ENCODE data around the gene FAM98C. TPM values are rescaled to one million over a fixed set of nuclear protein-coding genes. Genes with fewer than 3 reads are reported as not detected.

FAM98C gene
- polyA plus RNA-seq, 1 donor, result 26.9 TPM

- DNase-seq, result no peak
- Histone ChIP-seq H3K27ac (ENCODE audit: low read length) (no peak overlapping the region), H3K4me3 (ENCODE audit: low read length) (no peak overlapping the region), H3K9me3 (ENCODE audit: control insufficient read depth, low read depth, low read length) (no peaks in the 10 kb centered on the region), H3K27me3 (ENCODE audit: control insufficient read depth, insufficient read depth, low read length) (peaks cover 20% of the 10 kb centered on the region), H3K36me3 (ENCODE audit: control insufficient read depth, insufficient read depth, low read length) (no peaks in the 10 kb centered on the region), H3K4me1 (ENCODE audit: control insufficient read depth, insufficient read depth, low read length) (no peaks in the 10 kb centered on the region)
- WGBS (ENCODE audit: insufficient coverage, low lambda C conversion rate), result 100% methylated on average over 1 of the region's 2 CpGs
Measured at GRCh38 chr19:38437917-38438316, 35.0 kb downstream of the FAM98C start.

- no peaks in the 10 kb centered on the region for H3K4me1 ChIP-seq (ENCODE audit: control insufficient read depth, insufficient read depth, low read length)
- no peak overlapping the region for H3K27ac ChIP-seq (ENCODE audit: low read length)
- no peaks in the 10 kb centered on the region for H3K9me3 ChIP-seq (ENCODE audit: control insufficient read depth, low read depth, low read length)
- H3K27me3 ChIP-seq (ENCODE audit: control insufficient read depth, insufficient read depth, low read length), result no peaks in the 10 kb centered on the region
- no peak overlapping the region for H3K4me3 ChIP-seq (ENCODE audit: low read length)
- WGBS (ENCODE audit: insufficient coverage, low lambda C conversion rate), result no CpG with 5 or more reads among the region's 14 CpGs
- H3K36me3 ChIP-seq (ENCODE audit: control insufficient read depth, insufficient read depth, low read length), result no peaks in the 10 kb centered on the region
- no peak for DNase-seq
Measured at GRCh38 chr19:38440592-38440991, 37.7 kb downstream of the FAM98C start.

GRCh38 chr19:38441657-38442348 is 38.9 kb downstream of the FAM98C start:
- no peaks in the 10 kb centered on the region for H3K4me1 ChIP-seq (ENCODE audit: control insufficient read depth, insufficient read depth, low read length)
- no peaks in the 10 kb centered on the region for H3K36me3 ChIP-seq (ENCODE audit: control insufficient read depth, insufficient read depth, low read length)
- H3K9me3 ChIP-seq (ENCODE audit: control insufficient read depth, low read depth, low read length), result no peaks in the 10 kb centered on the region
- H3K27ac ChIP-seq (ENCODE audit: low read length), result no peak overlapping the region
- no peak for DNase-seq
- no peak overlapping the region for H3K4me3 ChIP-seq (ENCODE audit: low read length)
- no peaks in the 10 kb centered on the region for H3K27me3 ChIP-seq (ENCODE audit: control insufficient read depth, insufficient read depth, low read length)
- no CpG with 5 or more reads among the region's 7 CpGs for WGBS (ENCODE audit: insufficient coverage, low lambda C conversion rate)

GRCh38 chr19:38442736-38443135 is 39.8 kb downstream of the FAM98C start:
- H3K27me3 ChIP-seq (ENCODE audit: control insufficient read depth, insufficient read depth, low read length), result no peaks in the 10 kb centered on the region
- no peak overlapping the region for H3K27ac ChIP-seq (ENCODE audit: low read length)
- DNase-seq, result no peak
- no peaks in the 10 kb centered on the region for H3K4me1 ChIP-seq (ENCODE audit: control insufficient read depth, insufficient read depth, low read length)
- H3K4me3 ChIP-seq (ENCODE audit: low read length), result no peak overlapping the region
- no peaks in the 10 kb centered on the region for H3K9me3 ChIP-seq (ENCODE audit: control insufficient read depth, low read depth, low read length)
- H3K36me3 ChIP-seq (ENCODE audit: control insufficient read depth, insufficient read depth, low read length), result no peaks in the 10 kb centered on the region
- WGBS (ENCODE audit: insufficient coverage, low lambda C conversion rate), result no CpG with 5 or more reads among the region's 9 CpGs

- Histone ChIP-seq H3K4me1 (ENCODE audit: control insufficient read depth, insufficient read depth, low read length) (no peaks in the 10 kb centered on the region), H3K9me3 (ENCODE audit: control insufficient read depth, low read depth, low read length) (no peaks in the 10 kb centered on the region), H3K27me3 (ENCODE audit: control insufficient read depth, insufficient read depth, low read length) (no peaks in the 10 kb centered on the region), H3K4me3 (ENCODE audit: low read length) (no peak overlapping the region), H3K36me3 (ENCODE audit: control insufficient read depth, insufficient read depth, low read length) (no peaks in the 10 kb centered on the region), H3K27ac (ENCODE audit: low read length) (no peak overlapping the region)
- WGBS (ENCODE audit: insufficient coverage, low lambda C conversion rate), result no CpG with 5 or more reads among the region's 15 CpGs
- DNase-seq, result no peak
Measured at GRCh38 chr19:38443458-38443999, 40.6 kb downstream of the FAM98C start.

GRCh38 chr19:38444026-38444425 is 41.1 kb downstream of the FAM98C start:
- no peaks in the 10 kb centered on the region for H3K36me3 ChIP-seq (ENCODE audit: control insufficient read depth, insufficient read depth, low read length)
- DNase-seq, result no peak
- no peak overlapping the region for H3K27ac ChIP-seq (ENCODE audit: low read length)
- H3K27me3 ChIP-seq (ENCODE audit: control insufficient read depth, insufficient read depth, low read length), result no peaks in the 10 kb centered on the region
- no peak overlapping the region for H3K4me3 ChIP-seq (ENCODE audit: low read length)
- no peaks in the 10 kb centered on the region for H3K9me3 ChIP-seq (ENCODE audit: control insufficient read depth, low read depth, low read length)
- no peaks in the 10 kb centered on the region for H3K4me1 ChIP-seq (ENCODE audit: control insufficient read depth, insufficient read depth, low read length)
- WGBS (ENCODE audit: insufficient coverage, low lambda C conversion rate), result 90% methylated on average over 2 of the region's 7 CpGs

GRCh38 chr19:38445362-38445761 is 42.5 kb downstream of the FAM98C start:
- Histone ChIP-seq H3K27me3 (ENCODE audit: control insufficient read depth, insufficient read depth, low read length) (no peaks in the 10 kb centered on the region), H3K36me3 (ENCODE audit: control insufficient read depth, insufficient read depth, low read length) (no peaks in the 10 kb centered on the region), H3K4me3 (ENCODE audit: low read length) (no peak overlapping the region), H3K9me3 (ENCODE audit: control insufficient read depth, low read depth, low read length) (no peaks in the 10 kb centered on the region), H3K4me1 (ENCODE audit: control insufficient read depth, insufficient read depth, low read length) (no peaks in the 10 kb centered on the region), H3K27ac (ENCODE audit: low read length) (no peak overlapping the region)
- DNase-seq, result no peak
- WGBS (ENCODE audit: insufficient coverage, low lambda C conversion rate), result no CpG with 5 or more reads among the region's 7 CpGs

GRCh38 chr19:38448225-38448624 is 45.3 kb downstream of the FAM98C start:
- Histone ChIP-seq H3K4me3 (ENCODE audit: low read length) (no peak overlapping the region), H3K4me1 (ENCODE audit: control insufficient read depth, insufficient read depth, low read length) (no peaks in the 10 kb centered on the region), H3K27ac (ENCODE audit: low read length) (no peak overlapping the region), H3K36me3 (ENCODE audit: control insufficient read depth, insufficient read depth, low read length) (no peaks in the 10 kb centered on the region), H3K27me3 (ENCODE audit: control insufficient read depth, insufficient read depth, low read length) (no peaks in the 10 kb centered on the region), H3K9me3 (ENCODE audit: control insufficient read depth, low read depth, low read length) (peaks cover 4% of the 10 kb centered on the region)
- WGBS (ENCODE audit: insufficient coverage, low lambda C conversion rate), result no CpG with 5 or more reads among the region's 9 CpGs
- no peak for DNase-seq

GRCh38 chr19:38449518-38449917 is 46.6 kb downstream of the FAM98C start:
- Histone ChIP-seq H3K4me3 (ENCODE audit: low read length) (no peak overlapping the region), H3K4me1 (ENCODE audit: control insufficient read depth, insufficient read depth, low read length) (no peaks in the 10 kb centered on the region), H3K36me3 (ENCODE audit: control insufficient read depth, insufficient read depth, low read length) (no peaks in the 10 kb centered on the region), H3K27me3 (ENCODE audit: control insufficient read depth, insufficient read depth, low read length) (no peaks in the 10 kb centered on the region), H3K9me3 (ENCODE audit: control insufficient read depth, low read depth, low read length) (peaks cover 4% of the 10 kb centered on the region), H3K27ac (ENCODE audit: low read length) (no peak overlapping the region)
- 60% methylated on average over 1 of the region's 5 CpGs for WGBS (ENCODE audit: insufficient coverage, low lambda C conversion rate)
- no peak for DNase-seq

GRCh38 chr19:38451036-38451435 is 48.1 kb downstream of the FAM98C start:
- Histone ChIP-seq H3K4me3 (ENCODE audit: low read length) (no peak overlapping the region), H3K27me3 (ENCODE audit: control insufficient read depth, insufficient read depth, low read length) (no peaks in the 10 kb centered on the region), H3K9me3 (ENCODE audit: control insufficient read depth, low read depth, low read length) (peaks cover 4% of the 10 kb centered on the region), H3K27ac (ENCODE audit: low read length) (no peak overlapping the region), H3K36me3 (ENCODE audit: control insufficient read depth, insufficient read depth, low read length) (no peaks in the 10 kb centered on the region), H3K4me1 (ENCODE audit: control insufficient read depth, insufficient read depth, low read length) (no peaks in the 10 kb centered on the region)
- no peak for DNase-seq
- 67% methylated on average over 1 of the region's 8 CpGs for WGBS (ENCODE audit: insufficient coverage, low lambda C conversion rate)

GRCh38 chr19:38451629-38452028 is 48.7 kb downstream of the FAM98C start:
- Histone ChIP-seq H3K27me3 (ENCODE audit: control insufficient read depth, insufficient read depth, low read length) (no peaks in the 10 kb centered on the region), H3K36me3 (ENCODE audit: control insufficient read depth, insufficient read depth, low read length) (no peaks in the 10 kb centered on the region), H3K27ac (ENCODE audit: low read length) (no peak overlapping the region), H3K4me3 (ENCODE audit: low read length) (no peak overlapping the region), H3K9me3 (ENCODE audit: control insufficient read depth, low read depth, low read length) (peaks cover 4% of the 10 kb centered on the region), H3K4me1 (ENCODE audit: control insufficient read depth, insufficient read depth, low read length) (no peaks in the 10 kb centered on the region)
- WGBS (ENCODE audit: insufficient coverage, low lambda C conversion rate), result no CpG with 5 or more reads among the region's 9 CpGs
- DNase-seq, result no peak
